Right kidney (tissue), 1 donor: ENCODE results near the gene UPK3BL2.
"Not testable (repeated sequence)": the region's sequence is repeated elsewhere in the genome, so short reads cannot be mapped to it uniquely, and the experiment has no call there.

Experiments used
- DNase-seq: peaks from one replicate; pipeline ENCODE4 v3.0.0-alpha.2; 2016

The UPK3BL2 gene

DNA sequence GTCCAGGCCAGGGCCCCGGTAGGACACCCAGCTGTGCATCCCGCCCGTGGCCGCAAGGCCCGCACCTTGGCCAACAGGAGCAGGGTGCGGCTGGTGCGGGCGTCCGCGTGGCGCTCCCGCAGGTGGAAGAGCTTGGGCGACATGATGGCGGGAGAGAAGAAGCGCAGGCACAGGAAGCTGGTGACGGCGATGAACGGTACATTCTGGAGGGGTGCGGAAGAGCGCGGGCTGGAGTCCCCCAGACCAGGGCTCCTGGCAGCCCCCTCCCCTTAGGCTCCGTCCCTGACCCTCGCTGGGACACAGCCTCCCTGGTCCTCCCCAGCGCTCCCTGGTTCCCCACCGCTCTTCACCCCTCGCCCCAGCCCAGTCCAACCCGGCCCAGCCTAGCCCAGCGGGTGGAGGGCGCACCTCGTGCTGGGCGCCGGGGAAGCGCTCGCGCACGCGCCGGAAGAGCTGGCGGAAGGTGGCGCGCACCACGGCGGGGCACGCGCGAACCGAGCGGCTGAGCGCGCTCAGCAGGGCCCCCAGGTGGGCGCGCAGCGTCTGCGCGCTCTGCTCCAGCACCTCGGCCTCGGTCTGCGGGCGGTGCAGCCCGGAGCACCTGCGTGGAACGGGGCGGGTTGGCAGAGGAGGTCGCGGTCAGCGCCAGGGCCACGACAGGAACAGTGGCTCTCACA lies 48.9 kb downstream of the UPK3BL2 start:
- not testable (repeated sequence) for DNase-seq

DNA sequence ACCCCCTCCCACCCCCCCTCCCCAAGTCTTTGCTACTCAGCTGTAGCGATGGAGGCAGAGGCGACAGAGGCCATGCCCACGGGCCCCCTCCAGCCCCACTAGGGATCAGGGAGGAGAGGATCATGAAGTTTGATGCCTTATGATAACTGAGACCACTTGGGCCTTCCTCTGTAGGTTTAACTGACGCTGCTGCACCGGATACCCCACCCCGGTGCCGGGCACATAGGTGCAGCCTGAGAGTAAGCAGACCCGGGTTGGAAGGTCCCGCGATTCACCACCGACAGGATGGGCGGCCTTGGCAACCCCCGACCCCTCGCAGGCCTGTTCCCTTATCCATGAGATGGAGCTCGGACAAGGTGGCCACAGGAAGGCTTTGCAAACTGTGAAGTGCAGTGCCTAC lies 49.5 kb downstream of the UPK3BL2 start:
- not testable (repeated sequence) for DNase-seq

- DNase-seq: not testable (repeated sequence)
Observed at GRCh38 chr7:102493220-102493935, 50.1 kb downstream of the UPK3BL2 start.

- not testable (repeated sequence) for DNase-seq
Observed at GRCh38 chr7:102490529-102491075, 52.9 kb downstream of the UPK3BL2 start.
